Lower leg skin (tissue), 3 donors: ENCODE data around the gene CRYM.

Source experiments
- POLR2A ChIP-seq, 2 donors: fragments of 450-650 bp; IDR thresholded peaks; one replicate each; pipeline ENCODE4 v1.6.1; 2016 to 2017; ENCODE audit warnings: antibody characterized with exemption in 2 of 2, mild to moderate bottlenecking in 1 of 2, moderate library complexity in 1 of 2
- TF ChIP-seq, protein P1 (sequence below), 3 donors: fragments of 450-650 bp; IDR thresholded peaks; one replicate each; pipeline ENCODE4 v1.5.1; 2016; ENCODE audit warnings: antibody characterized with exemption in 3 of 3, mild to moderate bottlenecking in 3 of 3, moderate library complexity in 2 of 3

DNA sequence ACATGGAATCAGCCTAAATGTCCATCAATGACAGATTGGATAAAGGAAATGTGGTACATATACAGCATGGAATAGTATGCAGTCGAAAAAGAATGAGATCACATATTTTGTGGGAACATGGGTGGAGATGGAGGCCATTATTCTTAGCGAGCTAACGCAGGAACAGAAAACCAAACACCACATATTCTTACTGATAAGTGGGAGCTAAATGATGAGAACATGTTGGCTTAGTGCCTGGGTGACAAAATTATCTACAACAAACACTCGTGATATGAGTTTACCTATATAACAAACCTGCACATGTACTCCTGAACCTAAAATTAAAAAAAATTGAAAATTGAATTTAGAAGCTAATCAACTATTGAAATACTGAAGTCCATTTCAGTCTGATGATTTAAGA is 38.4 kb downstream of the CRYM start:
- TF ChIP-seq POLR2A (IDR thresholded peaks at IDR 0.05) = no peak
- TF ChIP-seq, protein P1, sequence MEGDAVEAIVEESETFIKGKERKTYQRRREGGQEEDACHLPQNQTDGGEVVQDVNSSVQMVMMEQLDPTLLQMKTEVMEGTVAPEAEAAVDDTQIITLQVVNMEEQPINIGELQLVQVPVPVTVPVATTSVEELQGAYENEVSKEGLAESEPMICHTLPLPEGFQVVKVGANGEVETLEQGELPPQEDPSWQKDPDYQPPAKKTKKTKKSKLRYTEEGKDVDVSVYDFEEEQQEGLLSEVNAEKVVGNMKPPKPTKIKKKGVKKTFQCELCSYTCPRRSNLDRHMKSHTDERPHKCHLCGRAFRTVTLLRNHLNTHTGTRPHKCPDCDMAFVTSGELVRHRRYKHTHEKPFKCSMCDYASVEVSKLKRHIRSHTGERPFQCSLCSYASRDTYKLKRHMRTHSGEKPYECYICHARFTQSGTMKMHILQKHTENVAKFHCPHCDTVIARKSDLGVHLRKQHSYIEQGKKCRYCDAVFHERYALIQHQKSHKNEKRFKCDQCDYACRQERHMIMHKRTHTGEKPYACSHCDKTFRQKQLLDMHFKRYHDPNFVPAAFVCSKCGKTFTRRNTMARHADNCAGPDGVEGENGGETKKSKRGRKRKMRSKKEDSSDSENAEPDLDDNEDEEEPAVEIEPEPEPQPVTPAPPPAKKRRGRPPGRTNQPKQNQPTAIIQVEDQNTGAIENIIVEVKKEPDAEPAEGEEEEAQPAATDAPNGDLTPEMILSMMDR (IDR thresholded peaks at IDR 0.05) = no peak
